Neural cell (in vitro differentiated cells): ENCODE data around the gene LEF1. TPM values are rescaled to one million over a fixed set of nuclear protein-coding genes. Genes with fewer than 3 reads are reported as not detected.

Experiments
- H2AFZ ChIP-seq: fragments of 200-600, 300-800 bp; sonication (generic), shearing (Covaris generic); 2 replicates; pipeline ENCODE4 v1.6.0; 2014; ENCODE audit warnings: low read depth, mild to moderate bottlenecking, antibody characterized with exemption, low read length, moderate library complexity
- H3F3A ChIP-seq: fragments of 200-600 bp; shearing (Covaris generic); 2 replicates; pipeline ENCODE4 v1.6.1; 2016; ENCODE audit warnings: mild to moderate bottlenecking, moderate library complexity, mixed read lengths, antibody characterized with exemption, low read length; ENCODE audit not compliant: insufficient read depth, poor library complexity, severe bottlenecking
- H3K27ac ChIP-seq: fragments of 200-600, 300-800 bp; sonication (generic), shearing (Covaris generic); 2 replicates; pipeline ENCODE4 v1.5.1; 2014; ENCODE audit warnings: mild to moderate bottlenecking, low read length, moderate library complexity
- H3K27me3 ChIP-seq: fragments of 300-800, 200-600 bp; sonication (generic), shearing (Covaris generic); 2 replicates; pipeline ENCODE4 v1.6.0; 2014; ENCODE audit warnings: mild to moderate bottlenecking, low read depth, low read length, moderate library complexity; ENCODE audit not compliant: insufficient read depth
- H3K36me3 ChIP-seq: fragments of 300-800, 200-600 bp; sonication (generic), shearing (Covaris generic); 2 replicates; pipeline ENCODE4 v1.5.1; 2014; ENCODE audit warnings: mild to moderate bottlenecking, antibody characterized with exemption, low read length, moderate library complexity; ENCODE audit not compliant: insufficient read depth
- H3K4me2 ChIP-seq: fragments of 300-800, 200-600 bp; sonication (generic), shearing (Covaris generic); 2 replicates; pipeline ENCODE4 v1.6.0; 2014; ENCODE audit warnings: mild to moderate bottlenecking, low read length
- H3K4me3 ChIP-seq: fragments of 300-800, 200-600 bp; sonication (generic), shearing (Covaris generic); 2 replicates; pipeline ENCODE4 v1.5.1; 2014; ENCODE audit warnings: mild to moderate bottlenecking, low read length, moderate library complexity
- H3K79me2 ChIP-seq: fragments of 200-600 bp; shearing (Covaris generic); replicated peaks from 2 replicates; pipeline ENCODE4 v1.6.0; 2014; ENCODE audit warnings: mild to moderate bottlenecking, low read length, moderate library complexity; ENCODE audit not compliant: insufficient read depth
- H3K9ac ChIP-seq: fragments of 300-800, 200-600 bp; sonication (generic), shearing (Covaris generic); 2 replicates; pipeline ENCODE4 v1.6.1; 2016; ENCODE audit warnings: mild to moderate bottlenecking, low read length, mixed read lengths
- H3K9me2 ChIP-seq: fragments of 200-600 bp; shearing (Covaris generic); 2 replicates; pipeline ENCODE4 v1.6.1; 2016; ENCODE audit warnings: mild to moderate bottlenecking, low read length, mixed read lengths; ENCODE audit not compliant: insufficient read depth
- H3K9me3 ChIP-seq: fragments of 200-600, 300-800 bp; sonication (generic), shearing (Covaris generic); 2 replicates; pipeline ENCODE4 v1.6.1; 2016; ENCODE audit warnings: mild to moderate bottlenecking, mixed run types, low read length, moderate library complexity, mixed read lengths
- H4K20me1 ChIP-seq: fragments of 200-600 bp; shearing (Covaris generic); 2 replicates; pipeline ENCODE4 v1.6.1; 2016; ENCODE audit warnings: mild to moderate bottlenecking, mixed run types; ENCODE audit not compliant: insufficient read depth
- EP300 ChIP-seq: fragments of 450-650 bp; conservative IDR thresholded peaks from 2 replicates; pipeline ENCODE4 v1.6.1; 2014; ENCODE audit warnings: antibody characterized with exemption, mild to moderate bottlenecking, moderate library complexity; ENCODE audit not compliant: poor library complexity, severe bottlenecking
- EZH2 ChIP-seq: fragments of 200-600, 300-800 bp; shearing (Covaris generic), sonication (generic); IDR thresholded peaks from 2 replicates; pipeline ENCODE4 v1.6.1; 2014; ENCODE audit warnings: antibody characterized with exemption, low read length, borderline replicate concordance, mild to moderate bottlenecking; ENCODE audit not compliant: insufficient read depth, poor library complexity, severe bottlenecking
- MXI1 ChIP-seq: fragments of 450-650 bp; conservative IDR thresholded peaks from 2 replicates; pipeline ENCODE4 v1.6.1; 2014; ENCODE audit warnings: antibody characterized with exemption, mild to moderate bottlenecking; ENCODE audit not compliant: poor library complexity, severe bottlenecking
- POLR2AphosphoS5 ChIP-seq: IDR thresholded peaks from 2 replicates; pipeline ENCODE4 v1.6.1; 2012
- RAD21 ChIP-seq: fragments of 450-650 bp; conservative IDR thresholded peaks from 2 replicates; pipeline ENCODE4 v1.6.1; 2014; ENCODE audit warnings: antibody characterized with exemption, mild to moderate bottlenecking, moderate library complexity
- SMC3 ChIP-seq: fragments of 450-650 bp; conservative IDR thresholded peaks from 2 replicates; pipeline ENCODE4 v1.6.1; 2014; ENCODE audit warnings: antibody characterized with exemption, mild to moderate bottlenecking, moderate library complexity; ENCODE audit not compliant: poor library complexity
- TAF1 ChIP-seq: IDR thresholded peaks from 2 replicates; pipeline ENCODE4 v1.6.1; 2012; ENCODE audit warnings: low read depth
- polyA plus RNA-seq: library from polyadenylated mRNA; depleted of rRNA; stranded (reverse); fragments of >200 nt; gene quantifications from 2 replicates; pipeline ENCODE4 v1.2.3, GENCODE V29; 2014
- TF ChIP-seq, protein P1 (sequence below): fragments of 450-650 bp; IDR thresholded peaks from 2 replicates; pipeline ENCODE4 v1.5.1; 2014; ENCODE audit warnings: antibody characterized with exemption, mild to moderate bottlenecking, moderate library complexity; ENCODE audit not compliant: poor library complexity, severe bottlenecking
- TF ChIP-seq, protein P2 (sequence below): IDR thresholded peaks from 2 replicates; pipeline ENCODE4 v1.6.1; 2012; ENCODE audit warnings: borderline replicate concordance

The LEF1 gene
- polyA plus RNA-seq, 1 donor from 2014 or later: 0.78 TPM

DNA sequence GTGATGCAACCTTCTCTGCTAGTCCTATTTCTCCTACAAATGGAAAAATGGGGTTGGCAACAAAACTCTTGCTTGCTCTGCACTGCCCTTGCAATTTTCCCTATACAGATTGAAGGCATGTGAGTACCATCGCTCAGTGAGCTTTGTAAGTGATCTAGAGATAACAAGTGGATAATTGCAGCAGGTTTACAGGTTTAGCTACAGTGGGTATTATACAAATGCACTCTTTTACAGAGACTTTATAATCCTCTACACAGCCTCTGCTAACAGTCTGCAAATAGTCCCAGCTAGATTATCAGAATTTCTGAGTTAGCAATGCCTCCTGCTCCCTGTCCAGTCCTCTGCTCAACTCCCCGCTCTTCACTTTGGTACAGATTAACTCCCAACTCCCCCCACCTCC, 11.1 kb downstream of the LEF1 start:
- no peak overlapping the region for H3K9ac ChIP-seq
- H2AFZ ChIP-seq: no peak overlapping the region
- H3K79me2 ChIP-seq: no peaks in the 10 kb centered on the region
- no peaks in the 10 kb centered on the region for H3K27me3 ChIP-seq
- H3K27ac ChIP-seq: no peak overlapping the region
- no peaks in the 10 kb centered on the region for H3K36me3 ChIP-seq
- H4K20me1 ChIP-seq: no peaks in the 10 kb centered on the region
- H3K4me3 ChIP-seq: no peak overlapping the region
- H3K9me2 ChIP-seq: no peaks in the 10 kb centered on the region
- H3K9me3 ChIP-seq: no peaks in the 10 kb centered on the region
- no peak overlapping the region for H3K4me2 ChIP-seq
- TF ChIP-seq, protein P1, sequence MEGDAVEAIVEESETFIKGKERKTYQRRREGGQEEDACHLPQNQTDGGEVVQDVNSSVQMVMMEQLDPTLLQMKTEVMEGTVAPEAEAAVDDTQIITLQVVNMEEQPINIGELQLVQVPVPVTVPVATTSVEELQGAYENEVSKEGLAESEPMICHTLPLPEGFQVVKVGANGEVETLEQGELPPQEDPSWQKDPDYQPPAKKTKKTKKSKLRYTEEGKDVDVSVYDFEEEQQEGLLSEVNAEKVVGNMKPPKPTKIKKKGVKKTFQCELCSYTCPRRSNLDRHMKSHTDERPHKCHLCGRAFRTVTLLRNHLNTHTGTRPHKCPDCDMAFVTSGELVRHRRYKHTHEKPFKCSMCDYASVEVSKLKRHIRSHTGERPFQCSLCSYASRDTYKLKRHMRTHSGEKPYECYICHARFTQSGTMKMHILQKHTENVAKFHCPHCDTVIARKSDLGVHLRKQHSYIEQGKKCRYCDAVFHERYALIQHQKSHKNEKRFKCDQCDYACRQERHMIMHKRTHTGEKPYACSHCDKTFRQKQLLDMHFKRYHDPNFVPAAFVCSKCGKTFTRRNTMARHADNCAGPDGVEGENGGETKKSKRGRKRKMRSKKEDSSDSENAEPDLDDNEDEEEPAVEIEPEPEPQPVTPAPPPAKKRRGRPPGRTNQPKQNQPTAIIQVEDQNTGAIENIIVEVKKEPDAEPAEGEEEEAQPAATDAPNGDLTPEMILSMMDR: no peak
- no peak for TF ChIP-seq POLR2AphosphoS5
- no peak for TF ChIP-seq EZH2
- no peak for TF ChIP-seq RAD21
- TF ChIP-seq, protein P2, sequence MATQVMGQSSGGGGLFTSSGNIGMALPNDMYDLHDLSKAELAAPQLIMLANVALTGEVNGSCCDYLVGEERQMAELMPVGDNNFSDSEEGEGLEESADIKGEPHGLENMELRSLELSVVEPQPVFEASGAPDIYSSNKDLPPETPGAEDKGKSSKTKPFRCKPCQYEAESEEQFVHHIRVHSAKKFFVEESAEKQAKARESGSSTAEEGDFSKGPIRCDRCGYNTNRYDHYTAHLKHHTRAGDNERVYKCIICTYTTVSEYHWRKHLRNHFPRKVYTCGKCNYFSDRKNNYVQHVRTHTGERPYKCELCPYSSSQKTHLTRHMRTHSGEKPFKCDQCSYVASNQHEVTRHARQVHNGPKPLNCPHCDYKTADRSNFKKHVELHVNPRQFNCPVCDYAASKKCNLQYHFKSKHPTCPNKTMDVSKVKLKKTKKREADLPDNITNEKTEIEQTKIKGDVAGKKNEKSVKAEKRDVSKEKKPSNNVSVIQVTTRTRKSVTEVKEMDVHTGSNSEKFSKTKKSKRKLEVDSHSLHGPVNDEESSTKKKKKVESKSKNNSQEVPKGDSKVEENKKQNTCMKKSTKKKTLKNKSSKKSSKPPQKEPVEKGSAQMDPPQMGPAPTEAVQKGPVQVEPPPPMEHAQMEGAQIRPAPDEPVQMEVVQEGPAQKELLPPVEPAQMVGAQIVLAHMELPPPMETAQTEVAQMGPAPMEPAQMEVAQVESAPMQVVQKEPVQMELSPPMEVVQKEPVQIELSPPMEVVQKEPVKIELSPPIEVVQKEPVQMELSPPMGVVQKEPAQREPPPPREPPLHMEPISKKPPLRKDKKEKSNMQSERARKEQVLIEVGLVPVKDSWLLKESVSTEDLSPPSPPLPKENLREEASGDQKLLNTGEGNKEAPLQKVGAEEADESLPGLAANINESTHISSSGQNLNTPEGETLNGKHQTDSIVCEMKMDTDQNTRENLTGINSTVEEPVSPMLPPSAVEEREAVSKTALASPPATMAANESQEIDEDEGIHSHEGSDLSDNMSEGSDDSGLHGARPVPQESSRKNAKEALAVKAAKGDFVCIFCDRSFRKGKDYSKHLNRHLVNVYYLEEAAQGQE: no peak
- TF ChIP-seq MXI1: no peak
- no peak for TF ChIP-seq EP300
- no peak for TF ChIP-seq SMC3
- no peak for TF ChIP-seq TAF1
- H3F3A ChIP-seq: no peaks in the 10 kb centered on the region

DNA sequence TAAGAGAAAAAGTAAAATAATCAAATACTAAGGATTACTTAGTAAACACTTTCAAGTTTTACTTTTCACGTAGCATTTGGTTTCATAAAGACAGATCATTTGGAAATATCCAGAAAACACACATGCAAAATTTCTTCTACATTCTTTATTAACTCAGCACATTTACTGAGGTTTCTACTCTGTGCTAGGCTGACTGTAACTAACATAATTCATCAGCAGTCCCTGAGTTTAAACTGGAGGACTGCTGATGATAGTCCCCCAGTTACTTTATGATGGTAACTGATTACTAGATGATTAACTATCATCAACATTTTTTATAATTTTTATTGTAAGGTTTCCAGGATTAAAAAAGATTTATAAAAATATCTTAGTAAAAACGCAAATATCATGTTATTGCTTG, 12.3 kb downstream of the LEF1 start:
- no peak overlapping the region for H3K4me2 ChIP-seq
- TF ChIP-seq RAD21 (no peak), SMC3 (no peak), EP300 (no peak), MXI1 (no peak), TAF1 (no peak), EZH2 (no peak), POLR2AphosphoS5 (no peak)
- TF ChIP-seq, protein P1: no peak
- TF ChIP-seq, protein P2: no peak
- H3F3A ChIP-seq: no peaks in the 10 kb centered on the region
- H2AFZ ChIP-seq: no peak overlapping the region
- no peak overlapping the region for H3K27ac ChIP-seq
- no peak overlapping the region for H3K4me3 ChIP-seq
- no peaks in the 10 kb centered on the region for H3K79me2 ChIP-seq
- no peaks in the 10 kb centered on the region for H3K9me2 ChIP-seq
- H3K27me3 ChIP-seq: no peaks in the 10 kb centered on the region
- no peaks in the 10 kb centered on the region for H4K20me1 ChIP-seq
- no peaks in the 10 kb centered on the region for H3K36me3 ChIP-seq
- H3K9ac ChIP-seq: no peak overlapping the region
- H3K9me3 ChIP-seq: no peaks in the 10 kb centered on the region
